ENCODE results near the gene BRD3OS.

GRCh38 chr9:134057307-134057657 is 32.0 kb downstream of the BRD3OS start:
- TF ChIP-seq, protein P1, sequence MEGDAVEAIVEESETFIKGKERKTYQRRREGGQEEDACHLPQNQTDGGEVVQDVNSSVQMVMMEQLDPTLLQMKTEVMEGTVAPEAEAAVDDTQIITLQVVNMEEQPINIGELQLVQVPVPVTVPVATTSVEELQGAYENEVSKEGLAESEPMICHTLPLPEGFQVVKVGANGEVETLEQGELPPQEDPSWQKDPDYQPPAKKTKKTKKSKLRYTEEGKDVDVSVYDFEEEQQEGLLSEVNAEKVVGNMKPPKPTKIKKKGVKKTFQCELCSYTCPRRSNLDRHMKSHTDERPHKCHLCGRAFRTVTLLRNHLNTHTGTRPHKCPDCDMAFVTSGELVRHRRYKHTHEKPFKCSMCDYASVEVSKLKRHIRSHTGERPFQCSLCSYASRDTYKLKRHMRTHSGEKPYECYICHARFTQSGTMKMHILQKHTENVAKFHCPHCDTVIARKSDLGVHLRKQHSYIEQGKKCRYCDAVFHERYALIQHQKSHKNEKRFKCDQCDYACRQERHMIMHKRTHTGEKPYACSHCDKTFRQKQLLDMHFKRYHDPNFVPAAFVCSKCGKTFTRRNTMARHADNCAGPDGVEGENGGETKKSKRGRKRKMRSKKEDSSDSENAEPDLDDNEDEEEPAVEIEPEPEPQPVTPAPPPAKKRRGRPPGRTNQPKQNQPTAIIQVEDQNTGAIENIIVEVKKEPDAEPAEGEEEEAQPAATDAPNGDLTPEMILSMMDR (IDR thresholded peaks at IDR 0.05; ENCODE audit: borderline replicate concordance, extremely low read depth, low read length, poor library complexity, severe bottlenecking): no peak
- TF ChIP-seq EZH2 (IDR thresholded peaks at IDR 0.05; ENCODE audit: borderline replicate concordance, low read depth, low read length, severe bottlenecking): no peak
